Transverse colon (tissue), 4 donors: ENCODE measurements around the gene CEP70. TPM values are rescaled to one million over a fixed set of nuclear protein-coding genes. Genes with fewer than 3 reads are reported as not detected.
A peak's percentile ranks its signal among the peaks of the same experiment; 100 is the strongest.

Experiments used
- DNase-seq: peaks from one replicate; pipeline ENCODE4 v3.0.0-alpha.2; 2019
- H3K27ac ChIP-seq, 4 donors: fragments of 200-600 bp; sonication (generic); 2 replicates each; pipeline ENCODE4 v1.5.1; 2016 to 2018; ENCODE audit warnings: inconsistent platforms in 4 of 4
- H3K27me3 ChIP-seq: fragments of 200-600 bp; sonication (generic); 2 replicates; pipeline ENCODE4 v1.5.1; 2017; ENCODE audit warnings: inconsistent platforms
- H3K36me3 ChIP-seq, 4 donors: fragments of 200-600 bp; sonication (generic); 2 replicates each; pipeline ENCODE4 v1.5.1; 2017 to 2019; ENCODE audit warnings: inconsistent platforms in 4 of 4
- H3K4me1 ChIP-seq, 4 donors: fragments of 200-600 bp; sonication (generic); 2 replicates each; pipeline ENCODE4 v1.5.1; 2017 to 2020; ENCODE audit warnings: inconsistent platforms in 4 of 4
- H3K4me3 ChIP-seq, 4 donors: fragments of 200-600 bp; sonication (generic); 1 replicate in 1 of 4; 2 replicates in 3 of 4; pipeline versions ENCODE4 v1.5.1 to v1.6.1; 2017 to 2019; ENCODE audit warnings: inconsistent platforms in 4 of 4
- H3K9me3 ChIP-seq, 2 donors: fragments of 200-600 bp; sonication (generic); 2 replicates each; pipeline ENCODE4 v1.5.1; 2017 to 2019; ENCODE audit warnings: inconsistent platforms in 2 of 2
- CTCF ChIP-seq, 5 experiments: fragments of 200-600 bp in 3 of 5; fragments of 450-650 bp in 2 of 5; sonication (generic) in 3 of 5; IDR thresholded peaks; 1 replicate in 2 of 5; 2 replicates in 3 of 5; pipeline ENCODE4 v1.5.1; 2016 to 2017; ENCODE audit warnings: antibody characterized with exemption in 5 of 5, inconsistent platforms in 3 of 5, mild to moderate bottlenecking in 2 of 5, moderate library complexity in 1 of 5
- EP300 ChIP-seq: sonication (generic); formaldehyde crosslinking; IDR thresholded peaks from one replicate; pipeline ENCODE4 v1.6.1; 2017; ENCODE audit warnings: antibody characterized with exemption, low read depth
- POLR2A ChIP-seq: fragments of 450-650 bp; IDR thresholded peaks from one replicate; pipeline ENCODE4 v1.6.1; 2016; ENCODE audit warnings: antibody characterized with exemption, mild to moderate bottlenecking, moderate library complexity
- POLR2AphosphoS5 ChIP-seq, 3 donors: sonication (generic); formaldehyde crosslinking; IDR thresholded peaks; one replicate each; pipeline ENCODE4 v1.6.1; 2016; ENCODE audit warnings: antibody characterized with exemption in 3 of 3
- WGBS, 2 donors: methylation state at CpG; one replicate each; pipeline ENCODE4 v1.1.5; 2018; ENCODE audit warnings: low coverage in 1 of 2; 5-methylcytosine and 5-hydroxymethylcytosine counted together
- in situ Hi-C, 4 donors: fragments of 200-750 bp; cut with MboI; loops; one replicate each; pipeline versions ENCODE4 v1.15.0 to v1.15.1; 2017; ENCODE audit warnings: low sequenced_read_pairs in 3 of 4, low pct_ligation_motif_present in 1 of 4, low pct_unique_long_range_greater_than_20kb in 1 of 4
- intact Hi-C: fragments of 100-400 bp; cut with DNase I; formaldehyde crosslinking; loops from one replicate; pipeline ENCODE4 v1.15.1; 2023; ENCODE audit warnings: low total_unique reads
- total RNA-seq, 4 donors: library from RNA; depleted of rRNA; stranded (reverse); fragments of >200 nt; gene quantifications; one replicate each; pipeline ENCODE4 v1.1.0, GENCODE V29; 2016

CEP70 gene
- total RNA-seq, 4 donors from 2014 or later, result 4.1 to 46.8 (median 22.6) TPM

GRCh38 chr3:138624518-138624917 lies 30.5 kb upstream of the CEP70 start:
- intact Hi-C loops, result no loop called here
- Histone ChIP-seq H3K4me3 (no peak overlapping the region), H3K36me3 (no peaks in the 10 kb centered on the region), H3K4me1 (no peaks in the 10 kb centered on the region), H3K27me3 (no peaks in the 10 kb centered on the region), H3K27ac (no peak overlapping the region), H3K9me3 (no peaks in the 10 kb centered on the region)
- in situ Hi-C loops, result no loop called here
- DNase-seq, result no peak
- TF ChIP-seq CTCF (IDR thresholded peaks at IDR 0.05) (no peak), POLR2A (no peak), POLR2AphosphoS5 (IDR thresholded peaks at IDR 0.05) (no peak), EP300 (no peak)

DNA sequence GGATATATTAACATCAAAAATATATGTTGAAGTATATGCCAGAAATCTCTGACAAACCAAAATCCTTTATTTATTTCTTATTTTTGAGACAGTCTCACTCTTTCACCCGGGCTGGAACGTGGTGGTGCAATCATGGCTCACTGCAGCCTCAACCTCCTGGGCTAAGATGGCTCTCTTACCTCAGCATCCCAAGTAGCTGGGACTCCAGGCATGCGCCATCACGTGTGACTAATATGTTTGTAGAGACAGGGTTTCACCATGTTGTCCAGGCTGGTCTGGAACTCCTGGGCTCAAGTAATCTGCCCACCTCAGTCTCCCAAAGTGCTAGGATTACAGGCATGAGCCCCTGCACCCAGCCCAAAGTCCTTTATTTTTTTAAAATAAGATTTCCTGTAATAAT lies 26.4 kb upstream of the CEP70 start:
- in situ Hi-C loops, result no loop called here
- Histone ChIP-seq H3K36me3 (no peaks in the 10 kb centered on the region), H3K4me1 (no peaks in the 10 kb centered on the region), H3K27ac (no peak overlapping the region), H3K27me3 (no peaks in the 10 kb centered on the region), H3K9me3 (no peaks in the 10 kb centered on the region), H3K4me3 (no peak overlapping the region)
- no peak for TF ChIP-seq POLR2AphosphoS5 (IDR thresholded peaks at IDR 0.05)
- DNase-seq, result no peak
- intact Hi-C loops, result no loop called here
- WGBS, 2 donors, result 94 to 100% methylated on average over 2 to 4 of the region's 4 CpGs

DNA sequence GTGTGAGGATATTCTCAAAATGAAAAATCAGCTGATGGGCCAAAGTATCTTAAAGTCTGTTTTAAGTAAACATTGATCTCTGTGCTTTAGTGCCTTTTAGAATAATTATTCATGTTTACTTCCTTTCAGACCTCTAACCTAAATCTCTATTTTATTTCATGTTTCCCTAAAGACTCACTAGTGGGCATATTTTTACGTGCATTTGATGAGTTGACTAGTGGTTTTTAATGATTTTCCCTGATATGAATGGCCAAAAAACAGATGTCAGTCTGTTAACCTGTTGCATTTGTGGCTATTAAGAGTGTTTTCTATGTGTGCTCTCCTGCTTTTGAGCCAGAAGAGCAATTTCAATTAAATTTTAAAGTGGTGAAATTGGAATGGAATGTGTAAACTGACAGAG lies 21.4 kb upstream of the CEP70 start:
- H3K27ac ChIP-seq, result no peak overlapping the region
- TF ChIP-seq EP300 (no peak), POLR2A (no peak), POLR2AphosphoS5 (IDR thresholded peaks at IDR 0.05) (no peak), CTCF (IDR thresholded peaks at IDR 0.05) (no peak)
- in situ Hi-C loops (no loop called here), intact Hi-C loops (no loop called here)
- H3K4me3 ChIP-seq, result no peak overlapping the region
- no peaks in the 10 kb centered on the region for H3K9me3 ChIP-seq
- no peaks in the 10 kb centered on the region for H3K4me1 ChIP-seq
- H3K36me3 ChIP-seq, result no peaks in the 10 kb centered on the region
- WGBS, 2 donors, result 90 to 92% methylated on average over 1 of the region's 1 CpG
- H3K27me3 ChIP-seq, result no peaks in the 10 kb centered on the region
- no peak for DNase-seq

GRCh38 chr3:138609898-138610266 lies 15.8 kb upstream of the CEP70 start:
- H3K9me3 ChIP-seq, result no peaks in the 10 kb centered on the region
- WGBS, 2 donors, result 86 to 88% methylated on average over 6 of the region's 6 CpGs
- no peak for DNase-seq
- in situ Hi-C loops (no loop called here), intact Hi-C loops (loop anchor here (5.0 kb wide), 1 partner anchor 1352 kb away; no protein-coding TSS in a partner anchor)
- peak overlapping the region in 3 of 4 donors; percentile 69 to 74 (median 72) for H3K4me3 ChIP-seq
- H3K4me1 ChIP-seq, result peaks cover 4 to 14% (median 9%) of the 10 kb centered on the region in 4 donors
- no peaks in the 10 kb centered on the region for H3K36me3 ChIP-seq
- TF ChIP-seq EP300 (no peak), POLR2A (no peak), POLR2AphosphoS5 (IDR thresholded peaks at IDR 0.05) (no peak), CTCF (IDR thresholded peaks at IDR 0.05) (no peak)
- H3K27me3 ChIP-seq, result no peaks in the 10 kb centered on the region
- peak overlapping the region; percentile 94 to 98 (median 96) for H3K27ac ChIP-seq
